Hepatocyte (in vitro differentiated cells): Measurements from ENCODE around the gene STXBP5L. TPM values are rescaled to one million over a fixed set of nuclear protein-coding genes. Genes with fewer than 3 reads are reported as not detected.
A peak's percentile ranks its signal among the peaks of the same experiment; 100 is the strongest.

ENCODE experiments used
- DNase-seq: peaks from one replicate; pipeline ENCODE4 v3.0.0-alpha.2; 2016; ENCODE audit warnings: low spot score
- H2AFZ ChIP-seq: fragments of 200-600 bp; sonication (generic); 2 replicates; pipeline ENCODE4 v1.6.0; 2016; ENCODE audit warnings: antibody characterized with exemption, mild to moderate bottlenecking
- H3K27ac ChIP-seq: fragments of 200-600 bp; sonication (generic); 2 replicates; pipeline ENCODE4 v1.5.1; 2016; ENCODE audit warnings: mild to moderate bottlenecking
- H3K27me3 ChIP-seq: fragments of 200-600 bp; sonication (generic); 2 replicates; pipeline ENCODE4 v1.6.1; 2016
- H3K36me3 ChIP-seq: fragments of 200-600 bp; sonication (generic); replicated peaks from 2 replicates; pipeline ENCODE4 v1.5.1; 2016; ENCODE audit warnings: low read depth; ENCODE audit not compliant: insufficient read depth
- H3K4me1 ChIP-seq: fragments of 200-600 bp; sonication (generic); 2 replicates; pipeline ENCODE4 v1.5.1; 2016; ENCODE audit warnings: mild to moderate bottlenecking, moderate library complexity; ENCODE audit not compliant: insufficient read depth
- H3K4me2 ChIP-seq: fragments of 200-600 bp; sonication (generic); 2 replicates; pipeline ENCODE4 v1.6.0; 2016
- H3K4me3 ChIP-seq: fragments of 200-600 bp; sonication (generic); 2 replicates; pipeline ENCODE4 v1.5.1; 2016; ENCODE audit warnings: mild to moderate bottlenecking
- H3K79me2 ChIP-seq: fragments of 200-600 bp; sonication (generic); 2 replicates; pipeline ENCODE4 v1.6.0; 2017; ENCODE audit warnings: mild to moderate bottlenecking
- H3K9me2 ChIP-seq: fragments of 200-600 bp; sonication (generic); replicated peaks from 2 replicates; pipeline ENCODE4 v1.6.0; 2017; ENCODE audit warnings: mild to moderate bottlenecking; ENCODE audit not compliant: insufficient read depth
- H3K9me3 ChIP-seq: fragments of 200-600 bp; sonication (generic); 2 replicates; pipeline ENCODE4 v1.5.1; 2016; ENCODE audit warnings: low read depth, mild to moderate bottlenecking
- H4K20me1 ChIP-seq: fragments of 200-600 bp; sonication (generic); 2 replicates; pipeline ENCODE4 v1.6.0; 2016; ENCODE audit warnings: mild to moderate bottlenecking; ENCODE audit not compliant: insufficient read depth, poor library complexity, severe bottlenecking
- EZH2 ChIP-seq: fragments of 200-600 bp; sonication (generic); IDR thresholded peaks from 2 replicates; pipeline ENCODE4 v1.6.1; 2016; ENCODE audit warnings: antibody characterized with exemption, mild to moderate bottlenecking, borderline replicate concordance
- EZH2phosphoT487 ChIP-seq: fragments of 200-600 bp; sonication (generic); IDR thresholded peaks from one replicate; pipeline ENCODE4 v1.6.1; 2018; ENCODE audit warnings: antibody characterized with exemption, mild to moderate bottlenecking, low read depth, moderate library complexity; ENCODE audit not compliant: unreplicated experiment, severe bottlenecking
- WGBS: methylation state at CpG from one replicate; pipeline ENCODE4 v1.1.6; 2016; ENCODE audit warnings: low lambda C conversion rate; ENCODE audit errors: missing lambda C conversion rate; 5-methylcytosine and 5-hydroxymethylcytosine counted together
- polyA plus RNA-seq: library from polyadenylated mRNA; unstranded; fragments of >200 nt; fragmentation: Nextera tagmentation; extraction: Ambion mirVana; gene quantifications from 2 replicates; pipeline ENCODE4 v1.2.1, GENCODE V29; 2016
- total RNA-seq: library from RNA; depleted of rRNA; stranded (reverse); fragments of >200 nt; gene quantifications from 2 replicates; pipeline ENCODE4 v1.2.3, GENCODE V29; 2014
- TF ChIP-seq, protein P1 (sequence below): fragments of 200-600 bp; sonication (generic); IDR thresholded peaks from 2 replicates; pipeline ENCODE4 v1.5.1; 2016; ENCODE audit warnings: antibody characterized with exemption, mild to moderate bottlenecking; ENCODE audit not compliant: poor library complexity

The STXBP5L gene
- total and polyA plus RNA-seq, 2 experiments from 2014 or later, result 0.53 to 1.4 TPM

DNA sequence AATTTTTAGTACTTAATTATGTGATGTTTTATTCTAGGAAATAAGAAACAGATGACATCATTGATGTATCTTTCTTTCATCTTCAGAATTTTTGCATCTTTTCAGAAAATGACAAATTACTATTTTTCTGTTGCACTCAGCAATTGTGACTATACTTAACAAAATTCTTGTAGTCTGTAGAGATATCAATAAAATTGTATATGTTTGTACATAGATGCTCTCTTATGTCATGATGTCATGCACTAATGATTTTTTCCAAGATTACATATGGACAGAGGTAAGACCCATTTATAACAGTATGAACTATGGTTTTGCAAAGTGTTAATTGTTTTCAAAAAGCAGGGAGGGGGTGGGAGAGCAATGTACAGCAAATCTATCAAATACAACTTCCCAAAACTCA, 516.5 kb downstream of the STXBP5L start:
- H3K9me3 ChIP-seq, result no peaks in the 10 kb centered on the region
- H3K9me2 ChIP-seq, result no peaks in the 10 kb centered on the region
- no peaks in the 10 kb centered on the region for H3K79me2 ChIP-seq
- H3K4me3 ChIP-seq, result no peak overlapping the region
- H3K27ac ChIP-seq, result no peak overlapping the region
- no peaks in the 10 kb centered on the region for H3K36me3 ChIP-seq
- no peaks in the 10 kb centered on the region for H4K20me1 ChIP-seq
- no peak overlapping the region for H2AFZ ChIP-seq
- no peaks in the 10 kb centered on the region for H3K4me1 ChIP-seq
- DNase-seq, result no peak
- H3K27me3 ChIP-seq, result no peaks in the 10 kb centered on the region
- no peak overlapping the region for H3K4me2 ChIP-seq
- TF ChIP-seq, protein P1, sequence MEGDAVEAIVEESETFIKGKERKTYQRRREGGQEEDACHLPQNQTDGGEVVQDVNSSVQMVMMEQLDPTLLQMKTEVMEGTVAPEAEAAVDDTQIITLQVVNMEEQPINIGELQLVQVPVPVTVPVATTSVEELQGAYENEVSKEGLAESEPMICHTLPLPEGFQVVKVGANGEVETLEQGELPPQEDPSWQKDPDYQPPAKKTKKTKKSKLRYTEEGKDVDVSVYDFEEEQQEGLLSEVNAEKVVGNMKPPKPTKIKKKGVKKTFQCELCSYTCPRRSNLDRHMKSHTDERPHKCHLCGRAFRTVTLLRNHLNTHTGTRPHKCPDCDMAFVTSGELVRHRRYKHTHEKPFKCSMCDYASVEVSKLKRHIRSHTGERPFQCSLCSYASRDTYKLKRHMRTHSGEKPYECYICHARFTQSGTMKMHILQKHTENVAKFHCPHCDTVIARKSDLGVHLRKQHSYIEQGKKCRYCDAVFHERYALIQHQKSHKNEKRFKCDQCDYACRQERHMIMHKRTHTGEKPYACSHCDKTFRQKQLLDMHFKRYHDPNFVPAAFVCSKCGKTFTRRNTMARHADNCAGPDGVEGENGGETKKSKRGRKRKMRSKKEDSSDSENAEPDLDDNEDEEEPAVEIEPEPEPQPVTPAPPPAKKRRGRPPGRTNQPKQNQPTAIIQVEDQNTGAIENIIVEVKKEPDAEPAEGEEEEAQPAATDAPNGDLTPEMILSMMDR, result no peak
- TF ChIP-seq EZH2 (no peak), EZH2phosphoT487 (no peak)

DNA sequence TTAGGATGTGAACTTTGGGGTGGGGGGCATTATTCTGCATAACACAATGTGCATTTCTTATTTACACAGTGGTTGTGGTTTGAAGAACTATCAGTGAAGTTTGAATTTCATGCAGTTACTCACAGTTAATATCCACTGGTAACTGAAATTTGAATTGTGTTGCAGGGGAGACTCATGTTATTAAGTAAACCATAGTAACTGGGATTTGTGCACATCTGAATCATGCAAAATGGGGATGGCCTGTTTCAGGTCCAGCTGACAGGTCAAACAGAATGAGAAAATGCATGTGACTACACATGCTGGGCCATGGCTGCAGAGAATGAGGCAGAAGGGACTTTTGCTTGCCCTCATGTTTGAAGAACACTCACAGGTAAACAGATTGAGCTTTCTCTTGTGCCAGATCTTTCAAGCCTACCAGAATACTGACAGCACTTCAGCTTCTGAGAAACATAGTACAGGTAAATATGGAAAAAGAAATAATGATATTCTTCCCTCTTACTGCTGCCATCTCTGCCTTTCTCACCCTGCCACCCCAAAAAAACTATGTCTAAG, 522.7 kb downstream of the STXBP5L start:
- no peaks in the 10 kb centered on the region for H3K9me3 ChIP-seq
- H3K79me2 ChIP-seq, result no peaks in the 10 kb centered on the region
- H3K4me2 ChIP-seq, result no peak overlapping the region
- H3K27me3 ChIP-seq, result no peaks in the 10 kb centered on the region
- no peak overlapping the region for H3K27ac ChIP-seq
- H3K9me2 ChIP-seq, result no peaks in the 10 kb centered on the region
- no peak overlapping the region for H3K4me3 ChIP-seq
- no peak for DNase-seq
- no peaks in the 10 kb centered on the region for H3K4me1 ChIP-seq
- H3K36me3 ChIP-seq, result no peaks in the 10 kb centered on the region
- no peaks in the 10 kb centered on the region for H4K20me1 ChIP-seq
- H2AFZ ChIP-seq, result no peak overlapping the region
- TF ChIP-seq, protein P1, result no peak
- TF ChIP-seq EZH2phosphoT487 (no peak), EZH2 (no peak)

DNA sequence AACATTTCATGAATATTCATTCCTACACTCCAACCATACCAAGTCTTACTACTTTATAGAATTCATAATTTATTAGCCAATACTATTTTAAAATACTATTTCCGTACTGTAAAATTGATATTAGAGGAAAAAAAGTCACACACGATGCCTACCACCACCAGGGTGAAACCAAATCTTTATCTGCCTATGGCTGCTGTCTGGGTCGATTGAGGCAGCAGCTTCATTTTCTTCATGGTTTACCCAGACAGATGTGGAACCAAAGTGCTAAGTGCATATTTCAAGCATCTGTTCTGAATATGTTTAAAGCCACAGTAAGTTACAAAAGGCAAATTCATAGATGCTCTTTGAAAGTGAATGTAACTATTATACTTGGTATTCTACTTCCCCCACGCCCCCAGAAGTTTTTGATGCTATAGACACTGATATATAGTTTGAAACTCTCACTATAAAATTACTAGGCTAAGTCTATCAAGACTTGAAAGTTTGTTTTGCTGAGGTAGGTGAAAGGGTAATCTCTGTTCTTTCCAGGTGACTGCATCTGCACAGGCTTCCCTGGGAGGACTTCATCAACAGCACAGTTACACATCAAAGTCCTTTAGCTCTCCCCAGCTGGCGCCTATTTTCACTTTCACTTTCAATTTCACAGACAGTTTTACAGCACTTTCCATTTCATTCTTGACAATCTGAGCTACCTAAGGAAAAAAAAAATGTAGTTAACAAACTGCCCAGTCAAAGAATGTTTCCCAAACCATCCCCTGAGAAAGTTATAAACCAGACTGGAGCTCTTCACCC, 523.9 kb downstream of the STXBP5L start:
- H3K79me2 ChIP-seq, result no peaks in the 10 kb centered on the region
- no peaks in the 10 kb centered on the region for H3K4me1 ChIP-seq
- no peaks in the 10 kb centered on the region for H3K27me3 ChIP-seq
- H3K36me3 ChIP-seq, result no peaks in the 10 kb centered on the region
- no peaks in the 10 kb centered on the region for H3K9me2 ChIP-seq
- no peak overlapping the region for H3K27ac ChIP-seq
- no peak overlapping the region for H2AFZ ChIP-seq
- WGBS, result 78% methylated on average over 5 of the region's 5 CpGs
- no peak overlapping the region for H3K4me3 ChIP-seq
- H3K4me2 ChIP-seq, result peak overlapping the region; percentile 64
- H3K9me3 ChIP-seq, result no peaks in the 10 kb centered on the region
- no peaks in the 10 kb centered on the region for H4K20me1 ChIP-seq
- TF ChIP-seq EZH2phosphoT487 (no peak), EZH2 (no peak)
- TF ChIP-seq, protein P1, result no peak
- DNase-seq, result peak; percentile 56
